ENCODE measurements around the gene MCMBP. TPM values are rescaled to one million over a fixed set of nuclear protein-coding genes. Genes with fewer than 3 reads are reported as not detected.

The MCMBP gene
- total RNA-seq, 1 experiment from 2014 or later: 87.1 TPM

GRCh38 chr10:119849031-119849789 is 23.4 kb downstream of the MCMBP start:
- H3K4me1 ChIP-seq (ENCODE audit: insufficient read depth, low read length): no peaks in the 10 kb centered on the region; the same call in 1 of the 2 replicates
- H3K27ac ChIP-seq (ENCODE audit: insufficient read length, low read depth, low read length): no peak overlapping the region
- DNase-seq: no peak
- H3T11ph ChIP-seq (ENCODE audit: low read length): no peak overlapping the region
- H3K4me3 Mint-ChIP-seq: no peak overlapping the region
- no peak overlapping the region for H4K91ac ChIP-seq (ENCODE audit: insufficient read length, low read depth, low read length)
- peak overlapping the region in 1 of 3 experiments; percentile 76; a peak in 2 of 7 replicates for H3K27ac Mint-ChIP-seq
- H2BK12ac ChIP-seq (ENCODE audit: insufficient read length, low read depth, low read length): no peak overlapping the region
- no peaks in the 10 kb centered on the region for H3K79me2 ChIP-seq (ENCODE audit: insufficient read depth, low read length)
- no peak overlapping the region for H3K4ac ChIP-seq (ENCODE audit: low read depth, low read length)
- H2BK15ac ChIP-seq (ENCODE audit: low read depth, low read length): no peak overlapping the region
- H3K23me2 ChIP-seq (ENCODE audit: insufficient read length, low read depth, low read length, poor library complexity, severe bottlenecking): no peaks in the 10 kb centered on the region
- no peak overlapping the region for H3K56ac ChIP-seq (ENCODE audit: insufficient read length, low read depth, low read length)
- no peak overlapping the region for H3K4me2 ChIP-seq (ENCODE audit: insufficient read depth, insufficient read length, low read length)
- H3K9me3 ChIP-seq (ENCODE audit: control insufficient read depth, low read depth, low read length): no peaks in the 10 kb centered on the region
- H3K4me1 Mint-ChIP-seq: peaks cover 0 to 4% of the 10 kb centered on the region in 2 experiments; a peak in 2 of 4 replicates
- no peak overlapping the region for H2BK120ac ChIP-seq (ENCODE audit: low read depth, low read length, poor library complexity, severe bottlenecking)
- no peak overlapping the region for H3K9ac ChIP-seq (ENCODE audit: extremely low read depth, insufficient read length, low read length)
- no peak overlapping the region for H2AK5ac ChIP-seq (ENCODE audit: insufficient read length, low read length)
- no CpG with 5 or more reads among the region's 6 CpGs for WGBS (ENCODE audit: extremely low coverage, insufficient read length, low lambda C conversion rate)
- no peaks in the 10 kb centered on the region for H3K27me3 ChIP-seq (ENCODE audit: insufficient read depth, low read length)
- no peaks in the 10 kb centered on the region for H4K20me1 ChIP-seq (ENCODE audit: control insufficient read depth, insufficient read depth, insufficient read length)
- H3K36me3 Mint-ChIP-seq (ENCODE audit: insufficient read depth in 1 of 3, low read depth in 3 of 3): peaks cover 38 to 82% (median 70%) of the 10 kb centered on the region in 3 experiments; a peak in 6 of 7 replicates
- H3K18ac ChIP-seq (ENCODE audit: insufficient read length, low read depth, low read length): no peak overlapping the region
- no peaks in the 10 kb centered on the region for H3K9me3 Mint-ChIP-seq
- no peak overlapping the region for H3K23ac ChIP-seq (ENCODE audit: insufficient read length, low read depth, low read length)
- H2AFZ ChIP-seq (ENCODE audit: low read length): no peak overlapping the region
- H2BK20ac ChIP-seq (ENCODE audit: low read depth, low read length, poor library complexity, severe bottlenecking): no peak overlapping the region
- H4K8ac ChIP-seq (replicated peaks; ENCODE audit: insufficient read length, low read depth, low read length): no peak overlapping the region
- no peaks in the 10 kb centered on the region; the same call in 1 of the 2 replicates for H3K27me3 Mint-ChIP-seq (ENCODE audit: low read depth)
- no peak overlapping the region for H3K14ac ChIP-seq (ENCODE audit: insufficient read depth, low read length)
- no peaks in the 10 kb centered on the region for H3K79me1 ChIP-seq (ENCODE audit: insufficient read depth, low read depth, low read length, poor library complexity, severe bottlenecking)
- H4K5ac ChIP-seq (ENCODE audit: insufficient read length, low read depth, low read length): no peak overlapping the region
- no peak overlapping the region for H2BK5ac ChIP-seq (ENCODE audit: insufficient read length, low read length)
- no peak for TF ChIP-seq CTCF (conservative IDR thresholded peaks at IDR 0.05)
